GM18508 (cell line): ENCODE data around the gene FHL3.

Source experiments
- ATAC-seq: cut with Tn5 transposase; IDR thresholded peaks from one replicate; pipeline ENCODE4 v1.9.1; 2021; ENCODE audit warnings: moderate number of reproducible peaks; ENCODE audit not compliant: insufficient read depth, unreplicated experiment

FHL3 gene, protein sequence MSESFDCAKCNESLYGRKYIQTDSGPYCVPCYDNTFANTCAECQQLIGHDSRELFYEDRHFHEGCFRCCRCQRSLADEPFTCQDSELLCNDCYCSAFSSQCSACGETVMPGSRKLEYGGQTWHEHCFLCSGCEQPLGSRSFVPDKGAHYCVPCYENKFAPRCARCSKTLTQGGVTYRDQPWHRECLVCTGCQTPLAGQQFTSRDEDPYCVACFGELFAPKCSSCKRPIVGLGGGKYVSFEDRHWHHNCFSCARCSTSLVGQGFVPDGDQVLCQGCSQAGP

DNA sequence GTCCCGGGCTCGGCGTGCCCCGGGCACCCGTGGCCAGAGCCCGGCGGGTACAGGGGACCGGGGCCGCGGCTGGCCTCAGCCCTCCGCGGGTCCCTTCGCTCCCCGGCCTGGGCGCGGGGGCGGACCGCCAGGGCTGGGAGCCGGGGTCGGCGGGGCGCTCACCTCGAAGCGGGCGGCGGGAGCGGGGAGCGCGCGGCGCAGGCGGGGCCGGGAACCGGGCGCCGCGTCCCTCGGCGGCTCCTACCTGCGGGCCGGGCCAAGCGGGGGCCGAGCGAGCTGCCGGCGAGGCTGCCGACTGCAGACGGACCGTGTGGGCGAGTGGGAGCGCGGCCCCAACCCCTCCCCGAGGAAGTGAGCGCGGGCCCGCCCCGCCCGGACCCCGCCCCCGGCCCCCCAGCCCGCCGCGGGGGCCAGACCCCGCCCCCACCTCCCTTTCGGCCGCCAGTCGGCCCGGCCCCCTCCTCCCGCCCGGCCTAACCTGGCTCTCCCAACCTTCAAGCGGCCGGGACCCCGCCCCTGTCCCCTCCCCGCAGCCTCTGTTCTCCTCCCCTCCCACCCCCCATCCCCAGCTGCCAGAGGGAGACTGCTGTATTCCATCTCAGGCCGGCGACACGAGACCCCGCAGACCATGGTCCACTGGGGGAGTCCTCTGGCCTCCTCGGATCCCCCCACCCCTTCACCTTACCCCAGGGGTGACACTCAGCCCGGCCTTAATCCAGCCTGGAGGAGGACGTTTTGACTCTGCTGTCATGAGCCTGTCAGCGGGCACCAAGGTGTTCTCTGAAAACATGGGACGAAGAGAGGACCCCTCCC, at the start of gene FHL3:
Gene FHL3, minus strand, starts transcription at position 320 of the 813 bp plus-strand sequence. CDS start 6,102 bp downstream, outside the sequence.
- no peak for ATAC-seq

DNA sequence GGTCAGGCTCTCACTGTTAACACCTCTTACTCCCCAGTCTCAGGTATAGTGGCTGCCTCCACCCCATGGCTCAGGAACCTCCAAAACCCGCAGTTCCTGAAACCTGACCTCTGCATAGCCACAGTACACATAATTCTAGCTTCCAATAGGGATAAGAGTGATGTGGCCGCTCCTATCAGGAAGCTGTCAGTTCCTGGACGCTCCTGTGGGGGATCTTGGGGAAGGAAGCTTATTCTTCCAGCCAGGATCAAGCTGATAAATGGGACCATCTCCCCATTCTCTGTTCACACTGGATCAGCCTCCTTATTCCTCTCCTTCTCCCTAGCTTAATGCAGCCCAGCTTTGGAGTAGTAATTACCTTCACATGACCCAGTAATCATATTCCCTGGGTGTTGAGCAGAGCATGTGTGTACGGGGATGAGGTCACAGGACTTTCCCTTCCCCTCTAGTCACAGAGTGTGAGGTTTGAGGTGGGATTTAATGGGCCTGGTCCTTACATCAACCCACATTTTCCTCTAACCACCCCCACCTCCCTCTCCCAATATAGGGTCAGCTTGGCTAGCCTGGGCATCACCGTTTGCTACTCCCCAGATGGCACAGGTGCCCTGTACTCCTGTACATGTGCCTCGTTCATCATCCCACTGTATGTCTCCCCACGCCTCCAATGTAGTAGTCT, 48.2 kb upstream of the FHL3 start:
- ATAC-seq = no peak

DNA sequence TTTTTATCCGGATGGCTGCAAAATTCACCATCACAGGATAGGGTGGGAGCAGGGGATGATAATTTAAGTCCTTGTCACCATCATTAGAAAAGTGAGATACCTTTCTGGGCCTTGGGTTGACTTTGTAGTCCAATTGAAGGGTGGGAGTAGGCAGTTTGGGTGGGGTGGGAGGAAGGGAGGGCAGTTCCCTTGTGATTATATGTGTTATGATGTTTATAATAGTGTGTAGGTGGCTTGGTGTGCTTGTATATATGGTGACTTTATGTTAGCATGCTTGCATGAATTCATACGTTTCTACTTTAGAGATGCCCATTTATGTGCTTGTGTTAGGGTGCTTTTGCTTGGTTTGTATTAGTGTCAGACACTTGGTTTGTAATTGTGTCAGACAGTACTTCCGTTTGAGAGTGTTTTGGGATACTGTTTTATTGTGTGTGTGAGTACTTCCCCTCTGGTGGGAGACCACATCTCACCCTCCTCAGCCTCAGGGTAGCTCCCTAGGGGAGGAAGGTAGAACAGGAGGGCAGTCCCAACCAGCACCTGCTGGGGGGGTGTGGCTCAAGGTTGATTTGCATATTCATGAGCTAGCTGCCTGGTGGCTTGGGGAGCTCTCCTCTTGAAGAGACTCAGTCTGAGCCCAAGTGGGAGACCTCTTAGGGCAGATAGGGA, 47.6 kb upstream of the FHL3 start:
- no peak for ATAC-seq

DNA sequence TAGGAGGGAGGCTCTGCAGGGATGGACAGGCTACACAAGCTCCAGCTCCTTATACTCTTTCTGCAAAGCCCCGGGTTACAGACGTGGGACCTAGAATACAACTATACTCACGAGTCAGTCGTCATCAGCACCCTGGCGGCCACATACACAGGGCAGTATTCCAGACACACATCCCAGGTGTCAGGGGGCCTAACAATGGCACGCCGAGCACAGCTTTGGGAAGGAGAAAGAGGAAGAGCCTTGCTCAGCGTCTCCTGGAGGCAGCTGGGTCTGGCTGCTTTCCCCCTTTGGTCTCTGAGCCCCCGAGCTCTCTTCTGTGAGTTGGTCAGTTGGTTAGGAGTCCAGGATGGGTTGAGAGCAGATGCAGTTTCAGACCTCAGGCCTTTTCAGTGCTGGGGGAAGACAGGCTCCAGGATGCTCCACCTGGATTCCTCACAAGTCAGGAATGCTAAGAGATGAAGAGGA, 45.8 kb upstream of the FHL3 start:
- ATAC-seq = no peak

DNA sequence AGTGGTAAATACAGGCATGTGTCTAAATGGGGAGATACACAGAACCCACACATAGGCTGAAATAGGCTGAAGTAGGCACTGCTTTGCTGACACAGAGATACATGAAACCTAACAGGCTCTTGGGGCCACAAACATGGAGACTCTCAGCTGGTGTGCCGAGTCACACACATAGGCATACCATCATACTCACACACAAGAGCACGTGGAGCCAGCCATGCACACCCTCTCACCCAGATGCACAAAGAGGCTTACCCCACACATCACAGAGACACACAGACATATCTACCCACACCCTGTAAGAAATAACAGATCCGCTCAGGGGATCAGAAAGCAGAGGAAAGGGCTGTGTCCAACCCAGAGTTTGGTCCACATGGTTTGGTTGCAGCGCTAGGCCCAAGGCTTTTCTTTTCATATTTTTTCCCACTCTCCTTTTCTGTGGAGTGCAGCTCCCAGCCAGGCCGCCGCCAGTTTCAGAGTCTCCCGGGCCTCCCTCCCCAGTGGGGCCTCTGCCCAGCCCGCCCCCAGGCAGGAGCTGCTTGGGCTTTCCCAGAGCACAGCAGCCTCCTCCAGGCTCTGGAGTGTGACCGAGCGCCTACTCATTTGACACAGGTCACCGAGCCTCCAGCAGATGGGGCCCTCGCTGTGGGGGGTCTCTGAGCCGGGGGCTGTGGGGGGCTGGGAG, 45.2 kb upstream of the FHL3 start:
- ATAC-seq = no peak

DNA sequence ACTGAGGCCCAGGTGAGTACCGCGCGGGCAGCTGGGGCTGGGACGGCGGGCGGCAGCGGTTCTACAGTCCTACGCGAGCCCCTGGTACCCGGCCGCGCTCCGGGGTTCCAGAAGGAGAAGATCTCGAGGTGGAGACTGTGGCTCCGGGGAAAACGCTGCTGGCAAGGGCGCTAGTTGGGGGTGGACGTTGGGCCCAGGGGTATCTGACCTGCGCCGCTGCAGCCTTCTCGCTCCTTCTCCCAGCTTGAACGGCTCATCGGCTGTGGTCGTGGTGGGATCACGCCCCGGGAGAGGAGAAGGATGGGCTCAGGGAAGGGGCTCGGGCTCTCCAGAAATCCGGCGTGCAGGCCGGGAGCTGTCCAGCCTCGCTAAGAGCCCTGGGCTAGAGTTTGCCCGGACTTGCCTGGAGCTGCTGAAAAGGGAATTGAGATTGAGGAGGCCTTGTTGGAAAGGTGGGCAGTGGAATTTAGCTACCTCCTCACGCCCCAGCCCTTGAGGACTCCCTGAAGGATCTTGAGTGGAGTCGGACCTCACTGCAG, 42.4 kb upstream of the FHL3 start:
- no peak for ATAC-seq

DNA sequence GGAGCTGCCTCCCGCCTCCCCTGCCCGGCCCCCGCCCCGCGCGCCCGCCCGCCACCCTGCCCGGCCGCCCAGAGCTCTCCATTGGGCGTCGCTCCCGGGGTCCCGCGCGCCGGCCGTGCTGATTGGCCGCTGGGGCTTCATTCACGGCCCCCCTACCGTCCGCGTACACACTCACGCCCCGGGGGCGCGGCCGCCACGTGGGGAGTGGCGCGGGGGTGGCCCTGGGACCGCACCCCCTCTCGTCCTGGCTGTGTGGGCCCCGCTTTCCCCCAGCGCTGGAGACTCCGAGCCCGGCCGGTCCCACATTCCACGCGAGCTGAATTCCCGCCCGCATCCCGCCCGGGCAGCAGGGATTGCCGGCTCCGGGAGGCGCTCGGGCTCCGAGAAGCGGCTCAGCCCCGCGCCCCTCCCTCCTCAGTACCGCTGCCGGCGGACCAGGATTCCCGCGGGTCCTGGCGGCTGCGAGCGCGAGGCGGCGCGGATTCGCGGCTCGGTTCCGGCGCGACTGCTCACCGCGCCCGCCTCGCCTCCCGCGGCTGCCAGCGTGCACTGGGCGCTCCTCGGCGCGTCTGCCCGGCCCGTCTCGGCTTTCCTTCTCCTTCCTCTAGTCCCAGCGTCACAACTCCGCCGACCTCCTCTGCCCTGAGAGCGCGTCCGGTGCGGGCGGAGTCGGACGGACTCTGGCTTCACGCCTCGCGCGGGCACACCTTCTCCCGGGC, 41.7 kb upstream of the FHL3 start:
- ATAC-seq = no peak

DNA sequence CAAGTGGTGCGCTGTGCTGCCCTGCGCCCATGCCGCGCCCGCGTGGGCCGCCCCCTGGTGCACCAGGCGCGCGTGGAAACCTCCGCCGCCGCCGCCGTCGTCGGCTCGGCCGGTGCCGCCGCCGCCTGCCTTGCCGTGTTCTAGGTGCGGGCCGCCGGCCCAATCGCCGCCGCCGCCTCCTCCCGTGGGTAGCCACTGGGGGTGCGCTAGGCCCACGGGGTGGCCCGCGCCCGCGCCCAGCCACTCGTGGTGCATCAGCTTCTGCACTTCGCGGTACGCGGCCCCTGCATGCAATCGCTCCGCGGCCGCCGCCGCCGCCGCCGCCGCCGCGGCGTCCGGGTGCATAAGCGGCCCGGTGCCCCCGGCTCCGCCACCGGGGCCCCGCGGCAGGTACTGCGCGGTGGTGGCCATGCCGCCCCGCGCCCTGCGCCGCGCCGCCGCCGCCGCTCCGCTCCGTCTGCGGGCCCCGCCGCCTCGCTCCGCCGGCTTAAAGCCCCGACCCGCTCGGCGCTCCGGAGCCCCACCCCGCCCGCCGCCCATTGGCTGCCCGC, 41.1 kb upstream of the FHL3 start, which contains the start of gene POU3F1:
Gene POU3F1, minus strand, starts transcription at position 461 of the 551 bp plus-strand sequence. Its CDS starts 50 bp downstream, at position 411.
- no peak for ATAC-seq

DNA sequence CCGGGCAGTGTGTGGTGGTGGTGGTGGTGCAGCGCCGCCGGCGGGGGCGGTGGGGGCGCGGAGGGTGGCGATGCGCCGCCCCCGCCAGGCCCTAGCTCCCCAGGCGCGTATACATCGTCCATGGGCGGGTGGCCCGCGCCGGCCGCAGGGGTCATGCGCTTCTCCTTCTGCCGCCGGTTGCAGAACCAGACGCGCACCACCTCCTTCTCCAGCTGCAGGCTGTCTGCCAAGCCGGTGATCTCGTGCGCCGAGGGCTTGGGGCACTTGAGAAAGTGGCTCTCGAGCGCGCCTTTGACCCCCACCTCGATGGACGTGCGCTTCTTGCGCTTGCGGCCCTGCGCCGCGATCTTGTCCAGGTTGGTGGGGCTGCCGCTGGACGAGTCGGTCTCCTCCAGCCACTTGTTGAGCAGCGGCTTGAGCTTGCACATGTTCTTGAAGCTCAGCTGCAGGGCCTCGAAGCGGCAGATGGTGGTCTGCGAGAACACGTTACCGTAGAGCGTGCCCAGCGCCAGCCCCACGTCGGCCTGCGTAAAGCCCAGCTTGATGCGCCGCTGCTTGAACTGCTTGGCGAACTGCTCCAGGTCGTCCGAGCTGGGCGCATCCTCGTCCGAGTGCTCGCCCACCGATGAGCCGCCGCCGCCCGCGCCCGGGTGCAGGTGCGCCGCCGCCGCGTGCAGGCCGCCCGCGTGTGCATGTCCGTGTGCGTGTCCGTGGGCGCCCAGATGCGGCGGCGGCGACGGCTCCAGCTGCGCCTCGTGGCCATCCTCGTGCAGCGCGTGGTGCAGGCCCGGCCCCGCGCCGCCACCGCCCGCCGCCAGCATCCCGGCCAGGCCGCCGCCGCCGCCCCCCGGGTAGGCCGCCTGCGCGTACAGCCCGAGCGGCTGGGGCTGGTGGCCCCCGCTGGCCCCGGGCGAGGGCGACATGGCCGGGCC, 40.4 kb upstream of the FHL3 start:
- ATAC-seq = no peak

DNA sequence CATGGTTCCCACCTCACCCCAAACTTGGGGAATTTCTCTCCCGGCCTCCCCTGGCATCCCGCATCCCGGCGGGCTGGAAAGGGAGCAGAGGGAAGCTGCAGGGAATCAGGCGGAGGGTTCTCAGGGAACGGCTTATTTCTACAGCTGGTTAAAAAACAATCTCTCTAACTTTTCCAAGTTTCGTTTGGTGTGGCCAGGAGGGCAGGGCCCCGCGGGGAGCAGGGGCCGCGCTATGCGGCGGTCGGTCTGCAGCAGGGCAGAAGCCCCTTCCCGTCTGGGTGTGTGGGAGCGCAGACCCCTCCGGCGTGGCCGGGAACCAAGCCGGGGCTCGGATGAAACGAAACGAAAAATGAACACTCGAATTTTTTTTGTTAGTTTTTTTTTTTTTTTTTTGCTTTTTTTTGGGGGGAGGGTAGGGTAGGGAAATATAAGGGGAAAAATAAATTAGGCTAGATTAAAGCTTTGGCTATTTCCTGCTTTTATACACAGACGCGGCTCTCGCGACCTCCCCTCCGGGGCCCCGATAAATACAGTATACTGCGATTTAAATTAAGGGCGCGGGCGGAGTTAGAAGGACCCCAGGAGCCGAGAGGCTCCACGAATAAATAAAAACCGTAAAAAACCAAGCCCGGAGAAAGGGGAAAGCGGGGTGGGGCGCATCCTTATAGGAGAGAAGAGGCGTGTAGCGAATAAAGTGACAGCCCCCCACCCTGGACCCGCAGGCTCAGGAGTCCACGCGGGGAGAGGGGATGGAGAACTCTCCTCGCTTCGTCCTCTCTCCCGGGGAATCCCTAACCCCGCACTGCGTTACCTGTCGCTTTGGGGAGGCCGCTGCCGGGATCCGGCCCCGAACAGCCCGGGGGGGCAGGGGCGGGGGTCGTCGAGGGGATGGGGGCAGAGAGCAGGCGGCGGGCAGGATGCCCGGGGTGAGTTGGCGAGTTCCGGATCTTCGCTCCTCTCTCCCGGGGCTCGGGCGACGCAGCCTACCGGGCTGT, 39.2 kb upstream of the FHL3 start:
- ATAC-seq = no peak

DNA sequence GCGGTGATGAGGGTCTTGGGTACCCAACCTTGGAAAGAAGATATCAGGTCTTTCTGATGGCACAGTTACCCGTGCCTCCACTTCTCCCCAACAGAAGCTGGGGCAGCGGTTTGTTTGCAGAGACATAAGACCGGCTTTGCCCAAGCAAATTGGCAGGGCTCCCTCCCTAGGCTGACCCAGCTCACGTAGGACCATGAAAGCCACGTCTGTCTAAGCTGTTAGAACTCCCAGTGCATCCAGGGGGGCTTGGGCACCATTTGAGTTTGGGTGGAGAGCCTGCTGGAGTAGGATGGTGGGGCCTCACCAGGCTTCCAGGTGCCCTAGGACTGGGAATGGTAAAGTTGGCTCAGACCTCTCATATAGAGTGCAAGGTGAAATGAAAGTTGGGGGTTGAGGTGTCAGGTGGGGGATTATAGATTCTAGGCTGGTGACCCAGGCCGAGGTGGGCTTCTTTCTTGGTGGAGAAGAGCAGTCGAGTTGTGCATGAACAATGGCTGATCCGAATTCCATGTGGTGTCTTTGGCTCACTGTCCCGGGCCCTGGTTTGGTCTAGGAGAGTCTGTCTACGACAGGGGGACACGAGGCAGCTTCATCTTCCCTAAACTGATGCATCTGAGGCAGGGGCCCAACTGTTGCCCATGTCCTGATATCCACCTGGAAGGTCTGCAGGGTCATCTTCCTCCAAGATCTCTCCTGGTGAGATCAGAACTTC, 37.9 kb upstream of the FHL3 start:
- no peak for ATAC-seq

DNA sequence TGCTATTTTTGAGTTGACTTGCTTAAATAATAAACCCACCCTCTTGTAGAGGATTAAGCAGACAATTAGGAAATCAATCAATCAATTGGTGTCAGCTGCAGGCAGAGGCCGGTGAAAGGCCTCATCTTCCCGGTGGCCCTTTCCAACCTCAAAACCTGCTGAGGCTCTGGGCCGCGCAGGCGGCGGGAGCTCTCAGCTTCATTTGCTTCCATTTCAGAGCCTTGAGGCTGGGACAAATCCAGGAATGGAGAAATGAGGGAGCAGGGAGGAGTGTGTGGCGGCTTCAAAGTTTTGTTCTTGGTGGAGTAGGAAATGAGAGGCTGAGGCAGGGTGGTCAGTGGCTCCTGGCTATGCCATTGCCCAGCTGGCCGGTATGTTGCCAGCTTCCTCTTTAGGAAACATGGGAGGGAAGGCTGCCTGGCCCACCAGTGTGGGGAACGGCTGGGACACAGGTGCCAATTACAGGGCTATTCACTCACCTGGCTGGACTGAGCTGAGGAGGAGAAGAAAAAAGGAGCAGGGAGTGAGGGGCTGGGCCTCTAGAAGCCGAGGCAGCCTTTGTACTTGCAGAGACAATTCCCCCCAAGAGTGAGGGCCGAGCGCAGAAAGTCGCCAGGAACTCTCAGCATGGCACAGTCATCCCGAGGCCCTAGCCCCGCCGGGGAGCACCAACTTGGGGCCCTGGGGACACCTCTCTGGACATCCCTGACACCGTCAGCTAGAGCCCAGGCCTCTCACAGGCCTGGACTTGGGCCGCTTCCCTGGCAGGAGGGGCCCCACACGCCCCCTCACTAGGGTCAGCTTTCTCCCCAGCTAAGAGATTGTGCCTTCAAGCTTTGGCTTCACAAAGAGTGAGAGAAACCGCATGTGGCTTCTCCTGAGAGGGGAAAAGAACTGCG, 36.9 kb upstream of the FHL3 start:
- ATAC-seq = no peak

DNA sequence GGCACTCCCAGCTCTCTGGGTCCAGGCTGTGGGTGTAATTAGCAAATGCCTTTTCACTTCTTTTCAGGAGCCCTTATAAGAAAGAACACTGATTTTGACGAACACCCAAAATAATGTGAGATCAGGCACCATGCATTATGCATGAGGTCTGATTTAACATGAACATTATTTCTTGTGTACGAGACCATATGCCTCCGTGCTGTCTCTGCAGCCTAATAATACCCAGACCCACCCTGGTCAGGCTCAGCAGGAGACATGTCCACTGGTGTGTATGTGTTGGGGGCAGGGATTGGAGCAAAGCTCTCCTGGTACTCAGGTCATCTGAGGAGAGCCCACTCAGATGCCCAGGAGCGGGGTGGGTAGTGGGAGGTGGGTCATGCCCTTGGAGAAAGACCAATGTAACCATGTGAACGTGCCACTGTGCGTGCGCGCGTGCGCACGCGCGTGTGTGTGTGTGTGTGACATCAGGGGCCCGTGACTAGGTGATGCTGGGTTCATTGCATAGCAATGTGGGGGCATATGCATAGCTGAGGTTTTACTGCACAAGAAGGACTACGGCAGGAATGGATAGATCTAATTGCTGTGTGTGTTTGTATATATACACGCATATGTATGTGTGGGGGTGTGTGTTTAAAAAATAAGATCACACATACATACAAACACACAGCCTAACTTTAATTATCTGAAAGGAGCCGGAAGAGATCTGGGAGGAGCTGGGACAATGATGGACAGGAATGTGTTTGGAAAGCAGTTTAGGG, 34.2 kb upstream of the FHL3 start:
- no peak for ATAC-seq

DNA sequence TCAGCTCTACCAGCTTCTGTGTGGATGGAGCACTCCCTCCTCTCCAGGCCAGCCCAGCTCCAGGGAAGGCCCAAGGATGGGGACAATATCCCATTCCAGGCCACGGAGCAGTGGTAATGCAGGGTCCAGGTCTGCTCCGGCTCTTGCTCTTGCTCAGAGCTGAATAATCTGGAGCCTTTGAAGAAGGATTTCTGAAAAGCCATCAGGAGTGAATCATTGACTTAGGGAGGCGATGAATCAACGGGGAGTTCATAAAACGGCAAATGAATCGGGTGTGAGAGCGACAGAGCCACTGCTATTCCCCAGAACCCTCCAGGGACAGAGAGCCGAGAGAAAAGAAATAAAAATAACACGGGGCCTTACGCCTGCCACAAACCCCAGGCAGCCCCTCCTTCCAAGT, 33.5 kb upstream of the FHL3 start:
- ATAC-seq = no peak
